ENCODE data around the gene ABHD10.

ABHD10 gene

DNA sequence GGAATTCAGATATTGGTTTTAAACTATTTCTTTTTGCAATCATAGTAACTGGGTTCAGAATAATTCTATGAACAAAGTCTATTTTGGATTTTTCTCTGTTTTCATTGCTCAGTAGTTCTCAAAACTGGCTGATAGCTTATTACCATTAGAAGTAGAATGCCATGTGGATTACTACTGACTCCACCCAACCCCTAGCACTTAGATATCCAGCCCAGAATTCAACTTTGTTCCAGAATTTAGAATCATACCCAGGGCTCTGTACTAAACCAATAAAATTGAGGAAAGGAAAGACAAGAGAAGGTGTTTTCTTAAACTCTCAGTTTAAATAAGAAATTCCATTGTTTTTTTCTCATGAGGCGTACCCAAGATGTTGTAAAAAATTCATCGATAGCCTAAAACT lies 39.0 kb upstream of the ABHD10 start:
- TF ChIP-seq, protein P1, sequence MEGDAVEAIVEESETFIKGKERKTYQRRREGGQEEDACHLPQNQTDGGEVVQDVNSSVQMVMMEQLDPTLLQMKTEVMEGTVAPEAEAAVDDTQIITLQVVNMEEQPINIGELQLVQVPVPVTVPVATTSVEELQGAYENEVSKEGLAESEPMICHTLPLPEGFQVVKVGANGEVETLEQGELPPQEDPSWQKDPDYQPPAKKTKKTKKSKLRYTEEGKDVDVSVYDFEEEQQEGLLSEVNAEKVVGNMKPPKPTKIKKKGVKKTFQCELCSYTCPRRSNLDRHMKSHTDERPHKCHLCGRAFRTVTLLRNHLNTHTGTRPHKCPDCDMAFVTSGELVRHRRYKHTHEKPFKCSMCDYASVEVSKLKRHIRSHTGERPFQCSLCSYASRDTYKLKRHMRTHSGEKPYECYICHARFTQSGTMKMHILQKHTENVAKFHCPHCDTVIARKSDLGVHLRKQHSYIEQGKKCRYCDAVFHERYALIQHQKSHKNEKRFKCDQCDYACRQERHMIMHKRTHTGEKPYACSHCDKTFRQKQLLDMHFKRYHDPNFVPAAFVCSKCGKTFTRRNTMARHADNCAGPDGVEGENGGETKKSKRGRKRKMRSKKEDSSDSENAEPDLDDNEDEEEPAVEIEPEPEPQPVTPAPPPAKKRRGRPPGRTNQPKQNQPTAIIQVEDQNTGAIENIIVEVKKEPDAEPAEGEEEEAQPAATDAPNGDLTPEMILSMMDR (IDR thresholded peaks at IDR 0.05; ENCODE audit: control extremely low read depth, extremely low read depth, low read depth, missing control alignments): no peak
- no peak for DNase-seq (ENCODE audit: extremely low spot score)
- CTCF ChIA-PET: interaction anchor here (0.9 kb wide), 1 partner anchor 17 kb away, joined by 3 read pairs; no protein-coding TSS in a partner anchor
- POLR2A ChIA-PET: no interaction called here

- POLR2A ChIA-PET: no interaction called here
- DNase-seq (ENCODE audit: extremely low spot score): no peak
- CTCF ChIA-PET: no interaction called here
- TF ChIP-seq, protein P1 (IDR thresholded peaks at IDR 0.05; ENCODE audit: control extremely low read depth, extremely low read depth, low read depth, missing control alignments): no peak
Measured at GRCh38 chr3:111943533-111943932, 35.3 kb upstream of the ABHD10 start.

GRCh38 chr3:111944372-111944771 lies 34.5 kb upstream of the ABHD10 start:
- no peak for DNase-seq (ENCODE audit: extremely low spot score)
- TF ChIP-seq, protein P1 (IDR thresholded peaks at IDR 0.05; ENCODE audit: control extremely low read depth, extremely low read depth, low read depth, missing control alignments): no peak
- POLR2A ChIA-PET: no interaction called here
- CTCF ChIA-PET: interaction anchor here (0.9 kb wide), 1 partner anchor 229 kb away, joined by 3 read pairs; no protein-coding TSS in a partner anchor

- TF ChIP-seq, protein P1 (IDR thresholded peaks at IDR 0.05; ENCODE audit: control extremely low read depth, extremely low read depth, low read depth, missing control alignments): no peak
- DNase-seq (ENCODE audit: extremely low spot score): no peak
- ChIA-PET CTCF (interaction anchor here (1.2 kb wide), 2 partner anchors 15 to 16 kb away, joined by 3 to 4 read pairs; no protein-coding TSS in a partner anchor), POLR2A (no interaction called here)
Measured at GRCh38 chr3:111947231-111947630, 31.6 kb upstream of the ABHD10 start.

- ChIA-PET POLR2A (no interaction called here), CTCF (no interaction called here)
- TF ChIP-seq, protein P1 (IDR thresholded peaks at IDR 0.05; ENCODE audit: control extremely low read depth, extremely low read depth, low read depth, missing control alignments): no peak
- no peak for DNase-seq (ENCODE audit: extremely low spot score)
Measured at GRCh38 chr3:111948786-111949185, 30.0 kb upstream of the ABHD10 start.

GRCh38 chr3:111949712-111950111 lies 29.1 kb upstream of the ABHD10 start:
- CTCF ChIA-PET: interaction anchor here (1.1 kb wide), 1 partner anchor 17 kb away, joined by 3 read pairs; no protein-coding TSS in a partner anchor
- POLR2A ChIA-PET: no interaction called here
- TF ChIP-seq, protein P1 (IDR thresholded peaks at IDR 0.05; ENCODE audit: control extremely low read depth, extremely low read depth, low read depth, missing control alignments): no peak
- DNase-seq (ENCODE audit: extremely low spot score): no peak

All from GM10248 (cell line).